ENCODE data around the gene KCNE3. TPM values are rescaled to one million over a fixed set of nuclear protein-coding genes. Genes with fewer than 3 reads are reported as not detected.
A peak's percentile ranks its signal among the peaks of the same experiment; 100 is the strongest.

KCNE3 gene
- total RNA-seq, 6 donors from 2014 or later: 14.3 to 33.3 (median 20.0) TPM

GRCh38 chr11:74449369-74449931, 17.9 kb downstream of the KCNE3 start:
- 48 to 65% methylated on average over 2 of the region's 2 CpGs for WGBS, 2 donors
- H3K4me3 ChIP-seq: no peak overlapping the region
- no peak for DNase-seq
- peaks cover 0 to 9% (median 2%) of the 10 kb centered on the region in 4 donors for H3K4me1 ChIP-seq
- TF ChIP-seq CTCF (IDR thresholded peaks at IDR 0.05) (peak; percentile 45 to 88 (median 75)), POLR2A (IDR thresholded peaks at IDR 0.05) (no peak)
- no peaks in the 10 kb centered on the region for H3K27me3 ChIP-seq
- peak; percentile 81 to 90 for ATAC-seq (ENCODE audit: low FRiP score in 2 of 2)
- no peak overlapping the region for H3K27ac ChIP-seq
- no peaks in the 10 kb centered on the region for H3K36me3 ChIP-seq
- no peaks in the 10 kb centered on the region for H3K9me3 ChIP-seq

GRCh38 chr11:74447720-74448119, 19.6 kb downstream of the KCNE3 start:
- ATAC-seq (ENCODE audit: low FRiP score in 2 of 2) (no peak), DNase-seq (no peak)
- Histone ChIP-seq H3K27me3 (no peaks in the 10 kb centered on the region), H3K4me3 (no peak overlapping the region), H3K27ac (no peak overlapping the region), H3K36me3 (no peaks in the 10 kb centered on the region), H3K4me1 (peaks cover 4 to 9% (median 5%) of the 10 kb centered on the region in 4 donors), H3K9me3 (no peaks in the 10 kb centered on the region)
- TF ChIP-seq POLR2AphosphoS5 (IDR thresholded peaks at IDR 0.05) (no peak), CTCF (IDR thresholded peaks at IDR 0.05) (no peak), POLR2A (IDR thresholded peaks at IDR 0.05) (no peak), EP300 (IDR thresholded peaks at IDR 0.05) (no peak)

GRCh38 chr11:74446532-74446938, 20.8 kb downstream of the KCNE3 start:
- WGBS, 2 donors: 93 to 95% methylated on average over 1 of the region's 1 CpG
- H3K4me3 ChIP-seq: no peak overlapping the region
- H3K4me1 ChIP-seq: peaks cover 4 to 9% (median 5%) of the 10 kb centered on the region in 4 donors
- H3K27me3 ChIP-seq: no peaks in the 10 kb centered on the region
- no peaks in the 10 kb centered on the region for H3K36me3 ChIP-seq
- TF ChIP-seq POLR2AphosphoS5 (IDR thresholded peaks at IDR 0.05): no peak
- no peak for TF ChIP-seq POLR2A (IDR thresholded peaks at IDR 0.05)
- TF ChIP-seq EP300 (IDR thresholded peaks at IDR 0.05): no peak
- no peak for TF ChIP-seq CTCF (IDR thresholded peaks at IDR 0.05)
- no peaks in the 10 kb centered on the region for H3K9me3 ChIP-seq
- DNase-seq: no peak
- ATAC-seq (ENCODE audit: low FRiP score in 2 of 2): no peak
- no peak overlapping the region for H3K27ac ChIP-seq

GRCh38 chr11:74444173-74444826, 23.0 kb downstream of the KCNE3 start:
- H3K9me3 ChIP-seq: no peaks in the 10 kb centered on the region
- peaks cover 1 to 5% (median 3%) of the 10 kb centered on the region in 4 donors for H3K4me1 ChIP-seq
- no peak overlapping the region for H3K4me3 ChIP-seq
- no peak for TF ChIP-seq CTCF (IDR thresholded peaks at IDR 0.05)
- no peaks in the 10 kb centered on the region for H3K36me3 ChIP-seq
- 70 to 71% methylated on average over 9 of the region's 9 CpGs for WGBS, 2 donors
- peak in 1 of 2 donors; percentile 34 for DNase-seq
- H3K27me3 ChIP-seq: no peaks in the 10 kb centered on the region
- ATAC-seq (ENCODE audit: low FRiP score in 2 of 2): no peak
- H3K27ac ChIP-seq: no peak overlapping the region
